Karpas-422 (cell line): ENCODE data around the gene HRC. TPM values are rescaled to one million over a fixed set of nuclear protein-coding genes. Genes with fewer than 3 reads are reported as not detected.
A peak's percentile ranks its signal among the peaks of the same experiment; 100 is the strongest.

Experiments
- DNase-seq: peaks from one replicate; pipeline ENCODE4 v3.0.0-alpha.2; 2015
- H2AFZ ChIP-seq: fragments of 200-600 bp; sonication (generic); 2 replicates; pipeline ENCODE4 v1.6.1; 2014; ENCODE audit warnings: antibody characterized with exemption, low read length, mixed read lengths
- H3K27ac ChIP-seq: fragments of 200-600 bp; sonication (generic); 2 replicates; pipeline ENCODE4 v1.5.1; 2014; ENCODE audit warnings: mild to moderate bottlenecking, low read length, moderate library complexity
- H3K27me3 ChIP-seq: fragments of 200-600 bp; sonication (generic); 2 replicates; pipeline ENCODE4 v1.6.1; 2014; ENCODE audit warnings: low read length, mixed read lengths
- H3K36me3 ChIP-seq: fragments of 200-600 bp; sonication (generic); 2 replicates; pipeline ENCODE4 v1.6.1; 2014; ENCODE audit warnings: low read length, mixed read lengths; ENCODE audit not compliant: insufficient read depth
- H3K4me1 ChIP-seq: fragments of 200-600 bp; sonication (generic); 2 replicates; pipeline ENCODE4 v1.6.1; 2014; ENCODE audit warnings: mild to moderate bottlenecking, low read length, mixed read lengths
- H3K4me2 ChIP-seq: fragments of 200-600 bp; sonication (generic); 2 replicates; pipeline ENCODE4 v1.6.1; 2014; ENCODE audit warnings: low read length, low read depth, mild to moderate bottlenecking; ENCODE audit not compliant: poor library complexity, severe bottlenecking
- H3K4me3 ChIP-seq: fragments of 200-600 bp; sonication (generic); 2 replicates; pipeline ENCODE4 v1.5.1; 2014; ENCODE audit warnings: mild to moderate bottlenecking, antibody characterized with exemption, low read length, mixed read lengths
- H3K79me2 ChIP-seq: fragments of 200-600 bp; sonication (generic); 2 replicates; pipeline ENCODE4 v1.6.1; 2014; ENCODE audit warnings: mild to moderate bottlenecking, low read length, mixed read lengths
- H3K9ac ChIP-seq: fragments of 200-600 bp; sonication (generic); 2 replicates; pipeline ENCODE4 v1.6.0; 2014; ENCODE audit warnings: low read length
- H3K9me2 ChIP-seq: fragments of 200-600 bp; sonication (generic), shearing (Covaris generic); replicated peaks from 2 replicates; pipeline ENCODE4 v1.6.0; 2014; ENCODE audit warnings: mild to moderate bottlenecking, low read length, moderate library complexity; ENCODE audit not compliant: insufficient read depth
- H3K9me3 ChIP-seq: fragments of 300-700, 200-600 bp; sonication (generic); 2 replicates; pipeline ENCODE4 v1.6.1; 2014; ENCODE audit warnings: low read length, mixed read lengths
- H4K20me1 ChIP-seq: fragments of 200-600 bp; sonication (generic); 2 replicates; pipeline ENCODE4 v1.6.1; 2014; ENCODE audit warnings: mild to moderate bottlenecking, antibody characterized with exemption, low read length, low read depth; ENCODE audit not compliant: insufficient read depth
- total RNA-seq: library from RNA; depleted of rRNA; stranded (reverse); fragments of >200 nt; shearing (Covaris generic); gene quantifications from 2 replicates; pipeline ENCODE4 v1.2.3, GENCODE V29; 2014; ENCODE audit warnings: low replicate concordance; rRNA removed

Gene HRC, protein sequence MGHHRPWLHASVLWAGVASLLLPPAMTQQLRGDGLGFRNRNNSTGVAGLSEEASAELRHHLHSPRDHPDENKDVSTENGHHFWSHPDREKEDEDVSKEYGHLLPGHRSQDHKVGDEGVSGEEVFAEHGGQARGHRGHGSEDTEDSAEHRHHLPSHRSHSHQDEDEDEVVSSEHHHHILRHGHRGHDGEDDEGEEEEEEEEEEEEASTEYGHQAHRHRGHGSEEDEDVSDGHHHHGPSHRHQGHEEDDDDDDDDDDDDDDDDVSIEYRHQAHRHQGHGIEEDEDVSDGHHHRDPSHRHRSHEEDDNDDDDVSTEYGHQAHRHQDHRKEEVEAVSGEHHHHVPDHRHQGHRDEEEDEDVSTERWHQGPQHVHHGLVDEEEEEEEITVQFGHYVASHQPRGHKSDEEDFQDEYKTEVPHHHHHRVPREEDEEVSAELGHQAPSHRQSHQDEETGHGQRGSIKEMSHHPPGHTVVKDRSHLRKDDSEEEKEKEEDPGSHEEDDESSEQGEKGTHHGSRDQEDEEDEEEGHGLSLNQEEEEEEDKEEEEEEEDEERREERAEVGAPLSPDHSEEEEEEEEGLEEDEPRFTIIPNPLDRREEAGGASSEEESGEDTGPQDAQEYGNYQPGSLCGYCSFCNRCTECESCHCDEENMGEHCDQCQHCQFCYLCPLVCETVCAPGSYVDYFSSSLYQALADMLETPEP
- not detected in 2 replicates for total RNA-seq

DNA sequence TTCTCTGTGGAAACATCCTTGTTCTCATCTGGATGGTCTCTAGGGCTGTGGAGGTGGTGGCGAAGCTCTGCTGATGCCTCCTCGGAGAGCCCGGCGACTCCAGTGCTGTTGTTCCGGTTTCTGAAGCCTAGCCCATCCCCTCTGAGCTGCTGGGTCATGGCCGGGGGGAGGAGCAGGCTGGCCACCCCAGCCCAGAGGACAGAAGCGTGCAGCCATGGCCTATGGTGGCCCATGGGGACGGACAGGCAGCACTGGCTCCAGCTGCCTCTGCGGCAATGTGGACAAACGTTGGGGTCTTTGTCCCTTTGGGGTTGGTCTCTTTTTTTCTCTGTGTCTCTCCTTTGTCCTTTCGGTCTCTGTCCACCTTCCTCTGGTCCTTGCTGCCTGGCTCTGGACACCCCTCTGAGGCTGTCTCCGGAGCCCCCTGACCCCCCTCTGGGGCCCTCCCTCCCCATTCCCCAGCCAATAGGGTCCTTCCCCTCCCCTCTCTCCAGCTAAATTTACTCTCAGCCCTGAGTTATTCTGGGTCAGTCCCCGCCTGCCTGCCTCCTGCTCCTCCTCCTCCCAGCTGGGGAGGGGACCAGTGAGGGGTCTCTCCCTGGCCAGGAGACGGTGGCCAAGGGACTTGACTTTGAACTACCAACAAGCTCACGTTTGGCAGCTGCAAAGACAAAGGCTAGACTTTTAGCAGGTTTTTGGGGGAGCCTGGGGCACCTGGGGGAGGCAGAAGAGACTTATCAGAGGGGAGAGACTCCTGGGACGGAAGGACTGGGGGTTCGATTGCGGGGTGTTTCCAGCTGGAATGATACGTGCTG, at the start of gene HRC:
HRC (minus strand) TSS at position 392 of the 815 bp plus-strand sequence; CDS start at position 233, 159 bp downstream.
- DNase-seq = no peak
- Histone ChIP-seq H3K4me3 (no peak within 1 kb of the TSS), H2AFZ (no peak within 1 kb of the TSS), H3K27ac (no peak within 1 kb of the TSS), H4K20me1 (no peaks in the 10 kb centered on the region), H3K9me2 (no peaks in the 10 kb centered on the region), H3K36me3 (no peaks in the 10 kb centered on the region), H3K9ac (no peak within 1 kb of the TSS), H3K79me2 (no peaks in the 10 kb centered on the region), H3K4me1 (peaks cover 5% of the 10 kb centered on the region), H3K4me2 (no peak within 1 kb of the TSS), H3K9me3 (no peaks in the 10 kb centered on the region), H3K27me3 (0 out of 2 replicates have a peak, but pooled peaks cover 2% of the 10 kb centered on the region)

DNA sequence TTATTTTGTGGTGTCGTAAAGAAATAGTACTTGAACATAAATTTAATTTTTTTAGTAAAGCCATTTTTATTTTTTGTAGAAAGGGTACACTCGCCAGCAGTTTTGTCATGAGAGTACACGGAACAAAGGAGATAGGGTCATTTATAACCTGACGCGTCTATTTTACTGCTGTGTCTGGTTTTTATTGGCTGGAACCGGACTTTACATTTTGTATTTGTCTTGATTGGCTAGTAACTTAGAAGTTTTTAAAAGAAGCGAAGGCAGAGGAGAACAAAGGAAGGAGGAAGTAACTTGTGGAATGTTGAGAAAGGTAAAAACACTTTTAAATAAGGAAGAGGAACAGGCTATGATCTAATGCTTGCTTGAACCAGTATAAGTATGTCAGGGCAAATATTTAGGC, 45.8 kb upstream of the HRC start:
- no peak overlapping the region for H3K9ac ChIP-seq
- no peaks in the 10 kb centered on the region for H3K79me2 ChIP-seq
- no peak overlapping the region for H3K4me2 ChIP-seq
- H3K4me1 ChIP-seq = peaks cover 10% of the 10 kb centered on the region
- no peak overlapping the region for H2AFZ ChIP-seq
- no peaks in the 10 kb centered on the region for H3K9me3 ChIP-seq
- no peaks in the 10 kb centered on the region for H3K9me2 ChIP-seq
- H3K27ac ChIP-seq = no peak overlapping the region
- no peak overlapping the region for H3K4me3 ChIP-seq
- no peaks in the 10 kb centered on the region for H4K20me1 ChIP-seq
- no peaks in the 10 kb centered on the region for H3K36me3 ChIP-seq
- DNase-seq = no peak
- peaks cover 2% of the 10 kb centered on the region; the same call in 1 of the 2 replicates for H3K27me3 ChIP-seq

DNA sequence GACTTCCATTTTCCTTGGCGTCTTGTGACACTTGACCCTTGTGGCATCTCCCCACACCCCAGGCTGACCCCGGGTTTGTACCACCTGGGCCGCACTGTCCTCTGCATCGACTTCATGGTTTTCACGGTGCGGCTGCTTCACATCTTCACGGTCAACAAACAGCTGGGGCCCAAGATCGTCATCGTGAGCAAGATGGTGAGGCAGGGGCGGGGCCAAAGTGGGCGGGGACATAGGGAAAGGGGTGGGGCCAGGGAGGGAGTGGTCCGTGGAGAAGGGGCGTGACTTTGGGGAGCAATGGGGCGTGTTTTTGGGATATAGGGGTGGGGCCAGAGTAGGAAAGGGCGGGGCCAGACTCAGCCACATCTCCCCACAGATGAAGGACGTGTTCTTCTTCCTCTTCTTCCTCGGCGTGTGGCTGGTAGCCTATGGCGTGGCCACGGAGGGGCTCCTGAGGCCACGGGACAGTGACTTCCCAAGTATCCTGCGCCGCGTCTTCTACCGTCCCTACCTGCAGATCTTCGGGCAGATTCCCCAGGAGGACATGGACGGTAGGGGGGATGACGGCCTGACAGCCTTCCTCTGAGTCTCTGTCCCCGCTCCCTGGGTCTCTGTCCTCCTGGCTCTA, 45.2 kb upstream of the HRC start:
- no peaks in the 10 kb centered on the region for H3K36me3 ChIP-seq
- DNase-seq = peak; percentile 74
- H3K79me2 ChIP-seq = no peaks in the 10 kb centered on the region
- no peak overlapping the region; the same call in 1 of the 2 replicates for H2AFZ ChIP-seq
- no peak overlapping the region for H3K4me3 ChIP-seq
- peaks cover 10% of the 10 kb centered on the region for H3K4me1 ChIP-seq
- H3K4me2 ChIP-seq = no peak overlapping the region
- no peaks in the 10 kb centered on the region for H3K9me2 ChIP-seq
- H3K27ac ChIP-seq = no peak overlapping the region
- H4K20me1 ChIP-seq = no peaks in the 10 kb centered on the region
- H3K27me3 ChIP-seq = peaks cover 2% of the 10 kb centered on the region; the same call in 1 of the 2 replicates
- H3K9me3 ChIP-seq = no peaks in the 10 kb centered on the region
- no peak overlapping the region for H3K9ac ChIP-seq

DNA sequence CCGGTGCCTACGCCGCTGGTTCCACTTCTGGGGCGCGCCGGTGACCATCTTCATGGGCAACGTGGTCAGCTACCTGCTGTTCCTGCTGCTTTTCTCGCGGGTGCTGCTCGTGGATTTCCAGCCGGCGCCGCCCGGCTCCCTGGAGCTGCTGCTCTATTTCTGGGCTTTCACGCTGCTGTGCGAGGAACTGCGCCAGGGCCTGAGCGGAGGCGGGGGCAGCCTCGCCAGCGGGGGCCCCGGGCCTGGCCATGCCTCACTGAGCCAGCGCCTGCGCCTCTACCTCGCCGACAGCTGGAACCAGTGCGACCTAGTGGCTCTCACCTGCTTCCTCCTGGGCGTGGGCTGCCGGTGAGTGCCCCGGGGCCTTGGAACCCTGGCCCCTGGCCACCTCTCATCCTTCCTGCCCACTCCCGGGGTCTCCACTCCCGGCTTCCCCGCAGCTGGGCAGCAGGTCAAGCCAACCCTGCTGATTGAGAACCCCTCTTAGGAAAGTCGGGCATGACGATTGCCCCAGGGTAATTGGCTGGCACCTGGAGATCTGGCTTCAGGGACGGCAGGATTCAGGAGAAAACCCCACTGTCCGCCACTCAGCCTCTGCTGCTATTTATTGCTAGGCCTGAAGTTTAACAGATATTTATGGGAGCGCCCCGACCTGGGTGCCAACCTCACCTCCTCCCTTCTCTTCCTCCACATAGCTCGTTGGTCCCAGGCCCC, 41.5 kb upstream of the HRC start:
- Histone ChIP-seq H3K27me3 (peaks cover 2% of the 10 kb centered on the region; the same call in 1 of the 2 replicates), H3K4me2 (no peak overlapping the region), H3K4me1 (peaks cover 5% of the 10 kb centered on the region; the same call in 1 of the 2 replicates), H3K36me3 (no peaks in the 10 kb centered on the region), H3K9me2 (no peaks in the 10 kb centered on the region), H3K4me3 (no peak overlapping the region), H2AFZ (no peak overlapping the region), H3K9ac (no peak overlapping the region), H3K9me3 (no peaks in the 10 kb centered on the region), H3K27ac (no peak overlapping the region), H4K20me1 (no peaks in the 10 kb centered on the region), H3K79me2 (no peaks in the 10 kb centered on the region)
- no peak for DNase-seq

DNA sequence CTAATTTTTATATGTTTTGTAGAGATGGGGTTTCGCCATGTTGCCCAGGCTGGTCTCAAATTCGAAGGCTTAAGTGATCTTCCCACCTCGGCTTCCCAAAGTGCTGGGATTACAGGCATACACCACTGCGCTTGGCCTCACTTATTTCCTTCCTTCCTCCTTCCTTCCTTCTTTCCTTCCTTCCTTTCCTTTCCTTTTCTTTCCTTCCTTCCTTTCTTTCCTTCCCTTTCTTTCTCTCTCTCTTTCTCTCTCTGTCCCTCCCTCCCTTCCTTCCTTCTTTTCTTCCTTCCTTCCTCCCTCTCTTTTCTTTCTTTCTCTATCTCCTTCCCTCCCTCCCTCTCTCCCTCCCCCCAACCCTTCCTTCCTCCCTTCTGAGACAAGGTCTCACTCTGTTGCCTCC, 39.2 kb upstream of the HRC start:
- H3K27ac ChIP-seq = no peak overlapping the region
- no peak for DNase-seq

DNA sequence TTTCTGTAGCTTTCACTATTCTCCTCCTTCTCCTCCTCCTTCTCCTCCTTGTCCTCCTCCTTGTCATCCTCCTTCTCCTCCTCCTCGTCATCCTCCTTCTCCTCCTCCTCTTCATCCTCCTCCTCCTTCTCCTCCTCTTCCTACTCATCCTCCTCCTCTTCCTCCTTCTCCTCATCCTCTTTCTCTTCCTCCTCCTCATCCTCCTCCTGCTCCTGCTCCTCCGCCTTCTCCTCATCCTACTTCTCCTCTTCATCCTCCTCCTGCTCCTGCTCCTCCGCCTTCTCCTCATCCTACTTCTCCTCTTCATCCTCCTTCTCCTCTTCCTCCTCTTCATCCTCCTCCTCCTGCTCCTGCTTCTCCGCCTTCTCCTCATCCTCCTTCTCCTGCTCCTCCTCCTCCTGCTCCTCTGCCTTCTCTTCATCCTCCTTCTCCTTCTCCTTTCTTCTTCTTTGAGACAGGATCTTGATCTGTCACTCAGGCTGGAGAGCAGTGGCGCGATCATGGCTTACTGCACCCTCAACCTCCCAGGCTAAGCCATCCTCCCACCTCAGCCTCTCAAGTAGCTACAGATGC, 38.7 kb upstream of the HRC start:
- Histone ChIP-seq H3K36me3 (no peaks in the 10 kb centered on the region), H3K4me3 (no peak overlapping the region), H2AFZ (no peak overlapping the region), H3K9me2 (no peaks in the 10 kb centered on the region), H3K9ac (no peak overlapping the region), H3K27me3 (peaks cover 5% of the 10 kb centered on the region; the same call in 1 of the 2 replicates), H4K20me1 (no peaks in the 10 kb centered on the region), H3K9me3 (peaks cover 6% of the 10 kb centered on the region; the same call in 1 of the 2 replicates), H3K4me1 (no peaks in the 10 kb centered on the region), H3K4me2 (no peak overlapping the region), H3K27ac (no peak overlapping the region), H3K79me2 (no peaks in the 10 kb centered on the region)
- DNase-seq = no peak

More for the DNA sequence above, 39.2 kb upstream of the HRC start:
- Histone ChIP-seq H3K4me1 (no peaks in the 10 kb centered on the region; the same call in 1 of the 2 replicates), H3K27me3 (peaks cover 5% of the 10 kb centered on the region; the same call in 1 of the 2 replicates), H2AFZ (no peak overlapping the region), H3K9ac (no peak overlapping the region), H3K9me2 (no peaks in the 10 kb centered on the region), H3K9me3 (peaks cover 6% of the 10 kb centered on the region; the same call in 1 of the 2 replicates), H4K20me1 (no peaks in the 10 kb centered on the region), H3K4me2 (no peak overlapping the region), H3K36me3 (no peaks in the 10 kb centered on the region), H3K79me2 (no peaks in the 10 kb centered on the region), H3K4me3 (no peak overlapping the region)

DNA sequence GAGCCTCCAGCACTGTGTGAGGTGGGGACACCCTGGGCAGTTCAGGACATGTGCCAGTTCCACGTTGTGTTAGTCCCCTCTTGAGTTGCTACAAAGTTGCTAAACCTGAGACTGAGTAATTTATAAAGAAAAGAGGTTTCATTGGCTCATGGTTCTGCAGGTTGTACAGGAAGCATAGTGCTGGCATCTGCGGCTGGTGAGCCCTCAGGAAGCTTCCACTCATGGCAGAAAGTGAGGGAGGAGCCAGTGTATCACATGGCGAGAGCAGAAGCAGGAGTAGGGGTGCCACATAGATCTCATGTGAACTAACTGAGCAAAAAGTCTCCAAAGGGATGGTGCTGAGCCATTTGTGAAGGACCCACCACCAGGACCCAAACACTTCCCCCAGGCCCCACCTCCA, 35.6 kb upstream of the HRC start:
- Histone ChIP-seq H3K79me2 (no peaks in the 10 kb centered on the region), H3K36me3 (no peaks in the 10 kb centered on the region), H3K9me2 (no peaks in the 10 kb centered on the region), H3K9ac (no peak overlapping the region), H3K4me1 (no peaks in the 10 kb centered on the region), H3K4me2 (no peak overlapping the region), H4K20me1 (no peaks in the 10 kb centered on the region), H3K27me3 (peaks cover 2% of the 10 kb centered on the region; the same call in 1 of the 2 replicates), H3K27ac (no peak overlapping the region), H3K4me3 (no peak overlapping the region), H2AFZ (no peak overlapping the region), H3K9me3 (peaks cover 6% of the 10 kb centered on the region; the same call in 1 of the 2 replicates)
- DNase-seq = no peak
